H1 (cell line): ENCODE data around the gene RPGR. TPM values are rescaled to one million over a fixed set of nuclear protein-coding genes. Genes with fewer than 3 reads are reported as not detected.

Experiments used
- SAP30 ChIP-seq: fragments of 300-600 bp; sonication (generic); IDR thresholded peaks from 2 replicates; pipeline ENCODE4 v1.7.1; 2012; ENCODE audit warnings: low read length, moderate library complexity, mild to moderate bottlenecking, inconsistent platforms; ENCODE audit not compliant: insufficient read depth, insufficient replicate concordance
- polyA plus RNA-seq, 7 experiments: library from polyadenylated mRNA; depleted of rRNA in 3 of 7; stranded (reverse) in 5 of 7; unstranded in 2 of 7; fragments of >200 nt in 5 of 7; fragments of 200-250 nt in 2 of 7; gene quantifications; 1 replicate in 5 of 7; 2 replicates in 1 of 7; 4 replicates in 1 of 7; pipeline versions ENCODE4 v1.2.1 to v1.2.3, GENCODE V29; 2011 to 2013; ENCODE audit warnings: missing spikeins in 2 of 7, mixed read lengths in 2 of 7
- total RNA-seq: library from RNA; stranded (reverse); fragmentation: NEBNext Ultra II Directional; extraction: Animal tissue kit (Norgen Biotek cat#: 25700); gene quantifications from 2 replicates; pipeline ENCODE4 v1.2.1, GENCODE V29; 2021
- TF ChIP-seq, protein P1 (sequence below): fragments of 300-600 bp; sonication (generic); IDR thresholded peaks from 2 replicates; pipeline ENCODE4 v1.7.1; 2012; ENCODE audit warnings: low read length, moderate library complexity, mild to moderate bottlenecking, inconsistent platforms; ENCODE audit not compliant: insufficient replicate concordance

Gene RPGR
- total and polyA plus RNA-seq, 2 of the 8 experiments (the other 6 are each of a cell fraction or from before 2014, with no cell fraction given), result 1.6 to 10.0 TPM

- TF ChIP-seq, protein P1, sequence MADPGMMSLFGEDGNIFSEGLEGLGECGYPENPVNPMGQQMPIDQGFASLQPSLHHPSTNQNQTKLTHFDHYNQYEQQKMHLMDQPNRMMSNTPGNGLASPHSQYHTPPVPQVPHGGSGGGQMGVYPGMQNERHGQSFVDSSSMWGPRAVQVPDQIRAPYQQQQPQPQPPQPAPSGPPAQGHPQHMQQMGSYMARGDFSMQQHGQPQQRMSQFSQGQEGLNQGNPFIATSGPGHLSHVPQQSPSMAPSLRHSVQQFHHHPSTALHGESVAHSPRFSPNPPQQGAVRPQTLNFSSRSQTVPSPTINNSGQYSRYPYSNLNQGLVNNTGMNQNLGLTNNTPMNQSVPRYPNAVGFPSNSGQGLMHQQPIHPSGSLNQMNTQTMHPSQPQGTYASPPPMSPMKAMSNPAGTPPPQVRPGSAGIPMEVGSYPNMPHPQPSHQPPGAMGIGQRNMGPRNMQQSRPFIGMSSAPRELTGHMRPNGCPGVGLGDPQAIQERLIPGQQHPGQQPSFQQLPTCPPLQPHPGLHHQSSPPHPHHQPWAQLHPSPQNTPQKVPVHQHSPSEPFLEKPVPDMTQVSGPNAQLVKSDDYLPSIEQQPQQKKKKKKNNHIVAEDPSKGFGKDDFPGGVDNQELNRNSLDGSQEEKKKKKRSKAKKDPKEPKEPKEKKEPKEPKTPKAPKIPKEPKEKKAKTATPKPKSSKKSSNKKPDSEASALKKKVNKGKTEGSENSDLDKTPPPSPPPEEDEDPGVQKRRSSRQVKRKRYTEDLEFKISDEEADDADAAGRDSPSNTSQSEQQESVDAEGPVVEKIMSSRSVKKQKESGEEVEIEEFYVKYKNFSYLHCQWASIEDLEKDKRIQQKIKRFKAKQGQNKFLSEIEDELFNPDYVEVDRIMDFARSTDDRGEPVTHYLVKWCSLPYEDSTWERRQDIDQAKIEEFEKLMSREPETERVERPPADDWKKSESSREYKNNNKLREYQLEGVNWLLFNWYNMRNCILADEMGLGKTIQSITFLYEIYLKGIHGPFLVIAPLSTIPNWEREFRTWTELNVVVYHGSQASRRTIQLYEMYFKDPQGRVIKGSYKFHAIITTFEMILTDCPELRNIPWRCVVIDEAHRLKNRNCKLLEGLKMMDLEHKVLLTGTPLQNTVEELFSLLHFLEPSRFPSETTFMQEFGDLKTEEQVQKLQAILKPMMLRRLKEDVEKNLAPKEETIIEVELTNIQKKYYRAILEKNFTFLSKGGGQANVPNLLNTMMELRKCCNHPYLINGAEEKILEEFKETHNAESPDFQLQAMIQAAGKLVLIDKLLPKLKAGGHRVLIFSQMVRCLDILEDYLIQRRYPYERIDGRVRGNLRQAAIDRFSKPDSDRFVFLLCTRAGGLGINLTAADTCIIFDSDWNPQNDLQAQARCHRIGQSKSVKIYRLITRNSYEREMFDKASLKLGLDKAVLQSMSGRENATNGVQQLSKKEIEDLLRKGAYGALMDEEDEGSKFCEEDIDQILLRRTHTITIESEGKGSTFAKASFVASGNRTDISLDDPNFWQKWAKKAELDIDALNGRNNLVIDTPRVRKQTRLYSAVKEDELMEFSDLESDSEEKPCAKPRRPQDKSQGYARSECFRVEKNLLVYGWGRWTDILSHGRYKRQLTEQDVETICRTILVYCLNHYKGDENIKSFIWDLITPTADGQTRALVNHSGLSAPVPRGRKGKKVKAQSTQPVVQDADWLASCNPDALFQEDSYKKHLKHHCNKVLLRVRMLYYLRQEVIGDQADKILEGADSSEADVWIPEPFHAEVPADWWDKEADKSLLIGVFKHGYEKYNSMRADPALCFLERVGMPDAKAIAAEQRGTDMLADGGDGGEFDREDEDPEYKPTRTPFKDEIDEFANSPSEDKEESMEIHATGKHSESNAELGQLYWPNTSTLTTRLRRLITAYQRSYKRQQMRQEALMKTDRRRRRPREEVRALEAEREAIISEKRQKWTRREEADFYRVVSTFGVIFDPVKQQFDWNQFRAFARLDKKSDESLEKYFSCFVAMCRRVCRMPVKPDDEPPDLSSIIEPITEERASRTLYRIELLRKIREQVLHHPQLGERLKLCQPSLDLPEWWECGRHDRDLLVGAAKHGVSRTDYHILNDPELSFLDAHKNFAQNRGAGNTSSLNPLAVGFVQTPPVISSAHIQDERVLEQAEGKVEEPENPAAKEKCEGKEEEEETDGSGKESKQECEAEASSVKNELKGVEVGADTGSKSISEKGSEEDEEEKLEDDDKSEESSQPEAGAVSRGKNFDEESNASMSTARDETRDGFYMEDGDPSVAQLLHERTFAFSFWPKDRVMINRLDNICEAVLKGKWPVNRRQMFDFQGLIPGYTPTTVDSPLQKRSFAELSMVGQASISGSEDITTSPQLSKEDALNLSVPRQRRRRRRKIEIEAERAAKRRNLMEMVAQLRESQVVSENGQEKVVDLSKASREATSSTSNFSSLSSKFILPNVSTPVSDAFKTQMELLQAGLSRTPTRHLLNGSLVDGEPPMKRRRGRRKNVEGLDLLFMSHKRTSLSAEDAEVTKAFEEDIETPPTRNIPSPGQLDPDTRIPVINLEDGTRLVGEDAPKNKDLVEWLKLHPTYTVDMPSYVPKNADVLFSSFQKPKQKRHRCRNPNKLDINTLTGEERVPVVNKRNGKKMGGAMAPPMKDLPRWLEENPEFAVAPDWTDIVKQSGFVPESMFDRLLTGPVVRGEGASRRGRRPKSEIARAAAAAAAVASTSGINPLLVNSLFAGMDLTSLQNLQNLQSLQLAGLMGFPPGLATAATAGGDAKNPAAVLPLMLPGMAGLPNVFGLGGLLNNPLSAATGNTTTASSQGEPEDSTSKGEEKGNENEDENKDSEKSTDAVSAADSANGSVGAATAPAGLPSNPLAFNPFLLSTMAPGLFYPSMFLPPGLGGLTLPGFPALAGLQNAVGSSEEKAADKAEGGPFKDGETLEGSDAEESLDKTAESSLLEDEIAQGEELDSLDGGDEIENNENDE, result no peak
- no peak for TF ChIP-seq SAP30
Observed at GRCh38 chrX:38352362-38352761, 25.1 kb upstream of the RPGR start, which contains the start of gene OTC (continued).
